Measurements from ENCODE around the gene CTNNBIP1.

Gene CTNNBIP1

GRCh38 chr1:9894115-9894514 lies 16.0 kb downstream of the CTNNBIP1 start:
- TF ChIP-seq TAF1 (IDR thresholded peaks at IDR 0.05; ENCODE audit: borderline replicate concordance, insufficient read depth, low read length) (no peak), REST (IDR thresholded peaks at IDR 0.05; ENCODE audit: insufficient read depth in 1 of 2, low read depth in 2 of 2, low read length in 2 of 2) (no peak), SIN3A (IDR thresholded peaks at IDR 0.05; ENCODE audit: borderline replicate concordance, insufficient read depth, low read length) (no peak)

- TF ChIP-seq REST (IDR thresholded peaks at IDR 0.05; ENCODE audit: insufficient read depth in 1 of 2, low read depth in 2 of 2, low read length in 2 of 2) = no peak
- TF ChIP-seq TAF1 (IDR thresholded peaks at IDR 0.05; ENCODE audit: borderline replicate concordance, insufficient read depth, low read length) = no peak
- TF ChIP-seq SIN3A (IDR thresholded peaks at IDR 0.05; ENCODE audit: borderline replicate concordance, insufficient read depth, low read length) = no peak
- no peak for TF ChIP-seq POLR2AphosphoS5 (IDR thresholded peaks at IDR 0.05; ENCODE audit: low read depth, low read length)
- no peak for TF ChIP-seq FOXP2 (optimal IDR thresholded peaks at IDR 0.05; ENCODE audit: borderline replicate concordance, extremely low read depth, extremely low read length, insufficient read depth)
Measured at GRCh38 chr1:9892563-9893528, 17.2 kb downstream of the CTNNBIP1 start.

GRCh38 chr1:9891207-9891606 lies 18.9 kb downstream of the CTNNBIP1 start:
- TF ChIP-seq REST (IDR thresholded peaks at IDR 0.05; ENCODE audit: insufficient read depth in 1 of 2, low read depth in 2 of 2, low read length in 2 of 2) = no peak
- no peak for TF ChIP-seq POLR2AphosphoS5 (IDR thresholded peaks at IDR 0.05; ENCODE audit: low read depth, low read length)
- TF ChIP-seq TAF1 (IDR thresholded peaks at IDR 0.05; ENCODE audit: borderline replicate concordance, insufficient read depth, low read length) = no peak
- TF ChIP-seq FOXP2 (optimal IDR thresholded peaks at IDR 0.05; ENCODE audit: borderline replicate concordance, extremely low read depth, extremely low read length, insufficient read depth) = no peak
- no peak for TF ChIP-seq SIN3A (IDR thresholded peaks at IDR 0.05; ENCODE audit: borderline replicate concordance, insufficient read depth, low read length)

- TF ChIP-seq REST (IDR thresholded peaks at IDR 0.05; ENCODE audit: insufficient read depth in 1 of 2, low read depth in 2 of 2, low read length in 2 of 2) (no peak), TAF1 (IDR thresholded peaks at IDR 0.05; ENCODE audit: borderline replicate concordance, insufficient read depth, low read length) (no peak), POLR2AphosphoS5 (IDR thresholded peaks at IDR 0.05; ENCODE audit: low read depth, low read length) (no peak), FOXP2 (optimal IDR thresholded peaks at IDR 0.05; ENCODE audit: borderline replicate concordance, extremely low read depth, extremely low read length, insufficient read depth) (no peak), SIN3A (IDR thresholded peaks at IDR 0.05; ENCODE audit: borderline replicate concordance, insufficient read depth, low read length) (no peak)
Measured at GRCh38 chr1:9890224-9890731, 19.8 kb downstream of the CTNNBIP1 start.
